H1 (cell line): ENCODE results near the gene AGAP1. TPM values are rescaled to one million over a fixed set of nuclear protein-coding genes. Genes with fewer than 3 reads are reported as not detected.
A peak's percentile ranks its signal among the peaks of the same experiment; 100 is the strongest.

Experiments
- CTCF ChIA-PET: fragments of 300-600 bp; sonication (Branson Sonifier 250); formaldehyde crosslinking; loops from one replicate; lab custom pipeline; 2021; ENCODE audit not compliant: partially characterized antibody; lab: Charles Lee
- POLR2A ChIA-PET: fragments of 300-600 bp; sonication (Branson Sonifier 250); formaldehyde crosslinking; loops from one replicate; lab custom pipeline; 2021; ENCODE audit warnings: inconsistent platforms; ENCODE audit not compliant: partially characterized antibody; lab: Charles Lee
- DNase-seq, 2 experiments: peaks; one replicate each; pipeline versions ENCODE4 v3.0.0 to v3.0.0-alpha.2; 2010 to 2022; ENCODE audit warnings: low spot score in 2 of 2, low read depth in 1 of 2, mixed read lengths in 1 of 2
- FAIRE-seq: peaks from 2 replicates; lab custom pipeline; 2011; peaks lifted over from hg19 to GRCh38; lab: Jason Lieb, UNC
- H2AFZ ChIP-seq: 2 replicates; pipeline ENCODE4 v1.8.1; 2012; ENCODE audit warnings: low read length, inconsistent platforms
- H2AK5ac ChIP-seq: 2 replicates; pipeline ENCODE4 v1.6.1; 2013; ENCODE audit warnings: low read depth, low read length
- H2BK120ac ChIP-seq: replicated peaks from 2 replicates; pipeline ENCODE3; 2013; ENCODE audit warnings: low read depth, low read length, inconsistent platforms
- H2BK12ac ChIP-seq: 2 replicates; pipeline ENCODE4 v1.6.1; 2013; ENCODE audit warnings: low read depth, low read length
- H2BK15ac ChIP-seq: 2 replicates; pipeline ENCODE4 v1.6.1; 2013; ENCODE audit warnings: low read length
- H2BK20ac ChIP-seq: 2 replicates; pipeline ENCODE4 v1.6.1; 2013; ENCODE audit warnings: low read length
- H2BK5ac ChIP-seq: 2 replicates; pipeline ENCODE4 v1.6.1; 2013; ENCODE audit warnings: low read depth, low read length
- H3K14ac ChIP-seq: 2 replicates; pipeline ENCODE4 v1.6.1; 2013; ENCODE audit warnings: inconsistent platforms; ENCODE audit not compliant: insufficient read length
- H3K18ac ChIP-seq: 2 replicates; pipeline ENCODE4 v1.6.1; 2013; ENCODE audit warnings: low read length; ENCODE audit errors: extremely low read depth
- H3K23ac ChIP-seq: 2 replicates; pipeline ENCODE4 v1.6.1; 2013; ENCODE audit warnings: inconsistent platforms; ENCODE audit not compliant: insufficient read length
- H3K23me2 ChIP-seq: 2 replicates; pipeline ENCODE4 v1.6.1; 2013; ENCODE audit warnings: low read depth, low read length
- H3K27ac ChIP-seq: 2 replicates; pipeline ENCODE4 v1.6.1; 2011; ENCODE audit warnings: low read depth, low read length, inconsistent platforms
- H3K27me3 ChIP-seq, 4 experiments: replicated peaks in 1 of 4; 1 replicate in 1 of 4; 2 replicates in 3 of 4; pipeline versions ENCODE4 v1.6.1 to v1.8.1; 2011 to 2013; ENCODE audit warnings: low read length in 3 of 4, mild to moderate bottlenecking in 3 of 4, inconsistent platforms in 2 of 4, mixed read lengths in 2 of 4, moderate library complexity in 1 of 4; ENCODE audit not compliant: control insufficient read depth in 3 of 4, insufficient read depth in 3 of 4; ENCODE audit errors: extremely low read depth in 1 of 4
- H3K36me3 ChIP-seq, 4 experiments: 2 replicates each; pipeline versions ENCODE4 v1.6.1 to v1.8.1; 2011 to 2013; ENCODE audit warnings: mild to moderate bottlenecking in 4 of 4, low read length in 3 of 4, moderate library complexity in 2 of 4, control low read depth in 1 of 4, inconsistent platforms in 1 of 4; ENCODE audit not compliant: insufficient read depth in 4 of 4, control insufficient read depth in 2 of 4
- H3K4ac ChIP-seq: replicated peaks from 2 replicates; pipeline ENCODE3; 2013; ENCODE audit warnings: low read length, low read depth, mixed read lengths, inconsistent platforms; ENCODE audit not compliant: insufficient read length
- H3K4me1 ChIP-seq, 4 experiments: replicated peaks in 1 of 4; 1 replicate in 1 of 4; 2 replicates in 3 of 4; pipeline versions ENCODE4 v1.6.1 to v1.8.1; 2011 to 2013; ENCODE audit warnings: low read length in 3 of 4, inconsistent platforms in 2 of 4, mixed read lengths in 1 of 4; ENCODE audit not compliant: insufficient read depth in 4 of 4, control insufficient read depth in 3 of 4
- H3K4me2 ChIP-seq, 2 experiments: 2 replicates each; pipeline versions ENCODE4 v1.6.1 to v1.8.1; 2011 to 2013; ENCODE audit warnings: low read depth in 2 of 2, low read length in 2 of 2, control low read depth in 1 of 2, inconsistent platforms in 1 of 2, mild to moderate bottlenecking in 1 of 2; ENCODE audit not compliant: insufficient read depth in 1 of 2
- H3K4me3 ChIP-seq, 4 experiments: fragments of 200-600, 300-600 bp in 1 of 4; sonication (generic), shearing (Covaris generic), sonication (Bioruptor Twin) in 1 of 4; 2 replicates each; pipeline versions ENCODE4 v1.5.1 to v1.8.1; 2011 to 2016; ENCODE audit warnings: low read length in 4 of 4, low read depth in 3 of 4, control low read depth in 2 of 4, inconsistent platforms in 2 of 4, mild to moderate bottlenecking in 2 of 4, mixed read lengths in 1 of 4, moderate library complexity in 1 of 4; ENCODE audit not compliant: insufficient read depth in 2 of 4; ENCODE audit errors: extremely low read depth in 1 of 4
- H3K56ac ChIP-seq: replicated peaks from 2 replicates; pipeline ENCODE3; 2013; ENCODE audit warnings: low read depth, mild to moderate bottlenecking, mixed read lengths, low read length, inconsistent platforms; ENCODE audit not compliant: insufficient read length
- H3K79me1 ChIP-seq: 2 replicates; pipeline ENCODE4 v1.6.1; 2013; ENCODE audit warnings: low read depth, low read length, control low read depth
- H3K79me2 ChIP-seq, 2 experiments: 2 replicates each; pipeline versions ENCODE4 v1.6.1 to v1.8.1; 2012 to 2013; ENCODE audit warnings: low read length in 2 of 2, mild to moderate bottlenecking in 2 of 2, inconsistent platforms in 1 of 2; ENCODE audit not compliant: insufficient read depth in 2 of 2, control insufficient read depth in 1 of 2
- H3K9ac ChIP-seq, 4 experiments: replicated peaks in 1 of 4; 1 replicate in 1 of 4; 2 replicates in 3 of 4; pipeline versions ENCODE4 v1.6.1 to v1.8.1; 2011 to 2013; ENCODE audit warnings: low read depth in 3 of 4, low read length in 3 of 4, control low read depth in 2 of 4, mild to moderate bottlenecking in 2 of 4, moderate library complexity in 2 of 4, inconsistent platforms in 1 of 4; ENCODE audit errors: extremely low read depth in 1 of 4
- H3K9me3 ChIP-seq, 2 experiments: 2 replicates each; pipeline versions ENCODE4 v1.6.1 to v1.8.1; 2012 to 2013; ENCODE audit warnings: mild to moderate bottlenecking in 2 of 2, moderate library complexity in 2 of 2, control low read depth in 1 of 2, inconsistent platforms in 1 of 2, low read depth in 1 of 2, low read length in 1 of 2, mixed read lengths in 1 of 2; ENCODE audit not compliant: insufficient read depth in 2 of 2
- H4K20me1 ChIP-seq, 2 experiments: replicated peaks in 1 of 2; 2 replicates each; pipeline versions ENCODE3 to v1.8.1; 2011 to 2013; ENCODE audit warnings: inconsistent platforms in 2 of 2, low read length in 2 of 2, mild to moderate bottlenecking in 1 of 2; ENCODE audit not compliant: insufficient read depth in 2 of 2, control insufficient read depth in 1 of 2
- H4K5ac ChIP-seq: 2 replicates; pipeline ENCODE4 v1.6.1; 2013; ENCODE audit warnings: low read length, low read depth, mixed read lengths, inconsistent platforms; ENCODE audit not compliant: insufficient read length
- H4K8ac ChIP-seq: 2 replicates; pipeline ENCODE4 v1.8.0; 2013; ENCODE audit warnings: mild to moderate bottlenecking, moderate library complexity, low read length, inconsistent platforms; ENCODE audit not compliant: insufficient read depth; ENCODE audit errors: extremely low read depth
- H4K91ac ChIP-seq: replicated peaks from 2 replicates; pipeline ENCODE3; 2013; ENCODE audit warnings: low read length, mixed read lengths, inconsistent platforms; ENCODE audit not compliant: insufficient read length
- CHD2 ChIP-seq: IDR thresholded peaks from 2 replicates; pipeline ENCODE4 v1.6.1; 2012; ENCODE audit warnings: low read length, improper control_type of control experiment
- EGR1 ChIP-seq: IDR thresholded peaks from 2 replicates; pipeline ENCODE4 v1.6.1; 2011; ENCODE audit warnings: low read depth, low read length, borderline replicate concordance
- HDAC6 ChIP-seq: IDR thresholded peaks from one replicate; pipeline ENCODE4 v1.7.1; 2012; ENCODE audit warnings: low read depth, mild to moderate bottlenecking, inconsistent platforms, low read length, moderate library complexity
- SIN3A ChIP-seq, 2 experiments: IDR thresholded peaks in 1 of 2; conservative IDR thresholded peaks in 1 of 2; 2 replicates each; pipeline ENCODE4 v1.6.1; 2011 to 2012; ENCODE audit warnings: low read length in 2 of 2, improper control_type of control experiment in 1 of 2, low read depth in 1 of 2, mild to moderate bottlenecking in 1 of 2
- SP2 ChIP-seq: IDR thresholded peaks from 2 replicates; pipeline ENCODE4 v1.6.1; 2012; ENCODE audit warnings: mild to moderate bottlenecking, low read length, inconsistent platforms
- TAF7 ChIP-seq: optimal IDR thresholded peaks from 2 replicates; pipeline ENCODE3; 2011; ENCODE audit warnings: low read depth, mild to moderate bottlenecking, inconsistent platforms, low read length, moderate library complexity, borderline replicate concordance
- WGBS, 2 experiments: shearing (Covaris generic) in 1 of 2; methylation state at CpG; one replicate each; pipeline versions ENCODE4 v1.1.6 to v1.1.7; 2013 to 2015; ENCODE audit warnings: low lambda C conversion rate in 2 of 2, mixed read lengths in 2 of 2, inconsistent platforms in 1 of 2, low coverage in 1 of 2, missing lambda C conversion rate in 1 of 2; ENCODE audit not compliant: insufficient replicate concordance in 2 of 2, insufficient coverage in 1 of 2, insufficient read length in 1 of 2; ENCODE audit errors: extremely low coverage in 1 of 2, missing lambda C conversion rate in 1 of 2; 5-methylcytosine and 5-hydroxymethylcytosine counted together
- polyA plus RNA-seq, 7 experiments: library from polyadenylated mRNA; depleted of rRNA in 3 of 7; stranded (reverse) in 5 of 7; unstranded in 2 of 7; fragments of >200 nt in 5 of 7; fragments of 200-250 nt in 2 of 7; gene quantifications; 1 replicate in 5 of 7; 2 replicates in 1 of 7; 4 replicates in 1 of 7; pipeline versions ENCODE4 v1.2.1 to v1.2.3, GENCODE V29; 2011 to 2013; ENCODE audit warnings: missing spikeins in 2 of 7, mixed read lengths in 2 of 7
- total RNA-seq: library from RNA; stranded (reverse); fragmentation: NEBNext Ultra II Directional; extraction: Animal tissue kit (Norgen Biotek cat#: 25700); gene quantifications from 2 replicates; pipeline ENCODE4 v1.2.1, GENCODE V29; 2021
- TF ChIP-seq, protein P1 (sequence below), 3 experiments: IDR thresholded peaks; 1 replicate in 2 of 3; 2 replicates in 1 of 3; pipeline versions ENCODE4 v1.5.1 to v1.6.1; 2011; ENCODE audit warnings: low read length in 3 of 3, mild to moderate bottlenecking in 3 of 3, inconsistent platforms in 2 of 3, low read depth in 1 of 3, moderate library complexity in 1 of 3; ENCODE audit not compliant: insufficient read depth in 1 of 3; ENCODE audit errors: control extremely low read depth in 1 of 3

Gene AGAP1
- total and polyA plus RNA-seq, 2 of the 8 experiments (the other 6 are each of a cell fraction or from before 2014, with no cell fraction given), result 18.1 to 39.4 TPM

- no peaks in the 10 kb centered on the region for H3K79me1 ChIP-seq
- TF ChIP-seq HDAC6 (no peak), SIN3A (conservative IDR thresholded peaks at IDR 0.05 in 1 of 2, IDR thresholded peaks at IDR 0.05 in 1 of 2; ENCODE audit: low read depth in 1 of 2, low read length in 2 of 2) (peak in 1 of 2 experiments; percentile 36; a peak in 1 of 4 replicates), SP2 (no peak), EGR1 (0 out of 2 replicates have a peak, but pooled peaks have one; percentile 10), TAF7 (no peak), CHD2 (no peak)
- TF ChIP-seq, protein P1, sequence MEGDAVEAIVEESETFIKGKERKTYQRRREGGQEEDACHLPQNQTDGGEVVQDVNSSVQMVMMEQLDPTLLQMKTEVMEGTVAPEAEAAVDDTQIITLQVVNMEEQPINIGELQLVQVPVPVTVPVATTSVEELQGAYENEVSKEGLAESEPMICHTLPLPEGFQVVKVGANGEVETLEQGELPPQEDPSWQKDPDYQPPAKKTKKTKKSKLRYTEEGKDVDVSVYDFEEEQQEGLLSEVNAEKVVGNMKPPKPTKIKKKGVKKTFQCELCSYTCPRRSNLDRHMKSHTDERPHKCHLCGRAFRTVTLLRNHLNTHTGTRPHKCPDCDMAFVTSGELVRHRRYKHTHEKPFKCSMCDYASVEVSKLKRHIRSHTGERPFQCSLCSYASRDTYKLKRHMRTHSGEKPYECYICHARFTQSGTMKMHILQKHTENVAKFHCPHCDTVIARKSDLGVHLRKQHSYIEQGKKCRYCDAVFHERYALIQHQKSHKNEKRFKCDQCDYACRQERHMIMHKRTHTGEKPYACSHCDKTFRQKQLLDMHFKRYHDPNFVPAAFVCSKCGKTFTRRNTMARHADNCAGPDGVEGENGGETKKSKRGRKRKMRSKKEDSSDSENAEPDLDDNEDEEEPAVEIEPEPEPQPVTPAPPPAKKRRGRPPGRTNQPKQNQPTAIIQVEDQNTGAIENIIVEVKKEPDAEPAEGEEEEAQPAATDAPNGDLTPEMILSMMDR (IDR thresholded peaks at IDR 0.05; ENCODE audit: control extremely low read depth in 1 of 3, insufficient read depth in 1 of 3, low read depth in 1 of 3, low read length in 3 of 3), result peak in 2 of 3 experiments; percentile 15 to 18; a peak in 2 of 4 replicates
Observed at GRCh38 chr2:236052926-236053821, 559.3 kb downstream of the AGAP1 start.

More at GRCh38 chr2:236052926-236053821, 559.3 kb downstream of the AGAP1 start:
- Histone ChIP-seq H3K27me3 (peaks cover 0 to 8% (median 2%) of the 10 kb centered on the region in 4 experiments; a peak in 4 of 7 replicates), H3K23me2 (no peaks in the 10 kb centered on the region), H4K91ac (no peak overlapping the region), H3K4me3 (peak overlapping the region in 1 of 4 experiments; percentile 31; a peak in 4 of 8 replicates), H3K4ac (peak overlapping the region; percentile 47), H3K23ac (no peak overlapping the region), H2AK5ac (peak overlapping the region; percentile 67), H3K4me1 (peaks cover 10 to 26% (median 15%) of the 10 kb centered on the region in 4 experiments), H3K4me2 (peak overlapping the region; percentile 41 to 47), H3K9me3 (0 out of 4 replicates have a peak, but pooled peaks cover 0 to 1% of the 10 kb centered on the region in 2 experiments), H2BK20ac (peak overlapping the region; percentile 76; the same call in 1 of the 2 replicates), H2AFZ (no peak overlapping the region), H3K18ac (0 out of 2 replicates have a peak overlapping the region, but pooled peaks have one; percentile 38), H3K14ac (no peak overlapping the region), H3K9ac (no peak overlapping the region), H4K5ac (no peak overlapping the region), H2BK5ac (peak overlapping the region; percentile 30; the same call in 1 of the 2 replicates), H3K27ac (no peak overlapping the region), H3K56ac (no peak overlapping the region), H2BK12ac (peak overlapping the region; percentile 81; the same call in 1 of the 2 replicates), H3K36me3 (no peaks in the 10 kb centered on the region; a peak in 1 of 8 replicates), H2BK15ac (0 out of 2 replicates have a peak overlapping the region, but pooled peaks have one; percentile 31), H4K20me1 (no peaks in the 10 kb centered on the region), H2BK120ac (no peak overlapping the region), H3K79me2 (no peaks in the 10 kb centered on the region), H4K8ac (peak overlapping the region; percentile 53)
- ChIA-PET POLR2A (interaction anchor here (1.1 kb wide), 1 partner anchor 33 kb away, joined by 3 read pairs; no protein-coding TSS in a partner anchor), CTCF (interaction anchor here (0.5 to 2.0 kb wide), 8 partner anchors 12 to 128 kb away, joined by 3 to 5 read pairs (median 3); no protein-coding TSS in a partner anchor)
- FAIRE-seq, result peak; percentile 92
- whole genome bisulfite sequencing, 2 experiments, result 51% methylated on average over 37 of the region's 37 CpGs; no CpG with 5 or more reads in 1 of the 2 experiments
- peak; percentile 59 to 69 for DNase-seq
